GM12865 (cell line): Measurements from ENCODE around the gene CHST12.

Experiments used
- DNase-seq: peaks from one replicate; pipeline ENCODE4 v3.0.0; 2010; ENCODE audit warnings: low read depth
- H3K4me3 ChIP-seq: 2 replicates; pipeline ENCODE4 v1.5.1; 2011; ENCODE audit warnings: mild to moderate bottlenecking, low read depth, low read length, control low read depth
- CTCF ChIP-seq: IDR thresholded peaks from 2 replicates; pipeline ENCODE4 v1.5.1; 2011; ENCODE audit warnings: low read length, control low read depth, low read depth, inconsistent platforms; ENCODE audit not compliant: insufficient read depth; ENCODE audit errors: missing control alignments

CHST12 gene

GRCh38 chr7:2481195-2481594 lies 77.8 kb downstream of the CHST12 start:
- DNase-seq: no peak
- no peak for TF ChIP-seq CTCF
- no peak overlapping the region for H3K4me3 ChIP-seq

- H3K4me3 ChIP-seq: no peak overlapping the region
- DNase-seq: no peak
- peak; percentile 12 for TF ChIP-seq CTCF
Measured at GRCh38 chr7:2482725-2483451, 79.5 kb downstream of the CHST12 start.

- no peak overlapping the region for H3K4me3 ChIP-seq
- TF ChIP-seq CTCF: no peak
- no peak for DNase-seq
Measured at GRCh38 chr7:2483494-2483893, 80.1 kb downstream of the CHST12 start.

- DNase-seq: no peak
- H3K4me3 ChIP-seq: no peak overlapping the region
- no peak for TF ChIP-seq CTCF
Measured at GRCh38 chr7:2484868-2485267, 81.5 kb downstream of the CHST12 start.

GRCh38 chr7:2487586-2488271 lies 84.3 kb downstream of the CHST12 start:
- no peak for DNase-seq
- no peak overlapping the region for H3K4me3 ChIP-seq
- no peak for TF ChIP-seq CTCF

- DNase-seq: no peak
- no peak overlapping the region for H3K4me3 ChIP-seq
- no peak for TF ChIP-seq CTCF
Measured at GRCh38 chr7:2488272-2488645, 84.8 kb downstream of the CHST12 start.
